Stimulated activated naive CD4-positive, alpha-beta T cell treated with Interleukin-2 at 50 U/mL for 16 hours (primary cell): ENCODE measurements around the gene DTX3L.

Source experiments
- DNase-seq: peaks from one replicate; lab custom pipeline; 2025; lab: John Stamatoyannopoulos, UW

Gene DTX3L

GRCh38 chr3:122606330-122606729, 42.2 kb downstream of the DTX3L start:
- DNase-seq, result no peak

GRCh38 chr3:122608916-122609315, 44.8 kb downstream of the DTX3L start:
- DNase-seq, result no peak

GRCh38 chr3:122609798-122610559, 45.8 kb downstream of the DTX3L start:
- no peak for DNase-seq

GRCh38 chr3:122612696-122613095, 48.6 kb downstream of the DTX3L start:
- DNase-seq, result no peak

- no peak for DNase-seq
Measured at GRCh38 chr3:122615303-122615702, 51.2 kb downstream of the DTX3L start.

GRCh38 chr3:122618614-122619013, 54.5 kb downstream of the DTX3L start:
- DNase-seq, result no peak

- no peak for DNase-seq
Measured at GRCh38 chr3:122619040-122619439, 54.9 kb downstream of the DTX3L start.

- DNase-seq, result no peak
Measured at GRCh38 chr3:122620399-122620798, 56.3 kb downstream of the DTX3L start.

- DNase-seq, result no peak
Measured at GRCh38 chr3:122621112-122621511, 57.0 kb downstream of the DTX3L start.

- no peak for DNase-seq
Measured at GRCh38 chr3:122623031-122623829, 59.1 kb downstream of the DTX3L start.
